Stimulated activated CD4-positive, alpha-beta T cell treated with anti-CD3 and anti-CD28 coated beads, Interleukin-12 subunit alpha, Interleukin-12 subunit beta, amount 100 ng/mL, for 24 hours (primary cell): Measurements from ENCODE around the gene CELF4.

ENCODE experiments used
- DNase-seq, 2 experiments: peaks; one replicate each; pipeline ENCODE4 v3.0.0-alpha.2; 2020; ENCODE audit warnings: low read depth in 2 of 2

Gene CELF4

DNA sequence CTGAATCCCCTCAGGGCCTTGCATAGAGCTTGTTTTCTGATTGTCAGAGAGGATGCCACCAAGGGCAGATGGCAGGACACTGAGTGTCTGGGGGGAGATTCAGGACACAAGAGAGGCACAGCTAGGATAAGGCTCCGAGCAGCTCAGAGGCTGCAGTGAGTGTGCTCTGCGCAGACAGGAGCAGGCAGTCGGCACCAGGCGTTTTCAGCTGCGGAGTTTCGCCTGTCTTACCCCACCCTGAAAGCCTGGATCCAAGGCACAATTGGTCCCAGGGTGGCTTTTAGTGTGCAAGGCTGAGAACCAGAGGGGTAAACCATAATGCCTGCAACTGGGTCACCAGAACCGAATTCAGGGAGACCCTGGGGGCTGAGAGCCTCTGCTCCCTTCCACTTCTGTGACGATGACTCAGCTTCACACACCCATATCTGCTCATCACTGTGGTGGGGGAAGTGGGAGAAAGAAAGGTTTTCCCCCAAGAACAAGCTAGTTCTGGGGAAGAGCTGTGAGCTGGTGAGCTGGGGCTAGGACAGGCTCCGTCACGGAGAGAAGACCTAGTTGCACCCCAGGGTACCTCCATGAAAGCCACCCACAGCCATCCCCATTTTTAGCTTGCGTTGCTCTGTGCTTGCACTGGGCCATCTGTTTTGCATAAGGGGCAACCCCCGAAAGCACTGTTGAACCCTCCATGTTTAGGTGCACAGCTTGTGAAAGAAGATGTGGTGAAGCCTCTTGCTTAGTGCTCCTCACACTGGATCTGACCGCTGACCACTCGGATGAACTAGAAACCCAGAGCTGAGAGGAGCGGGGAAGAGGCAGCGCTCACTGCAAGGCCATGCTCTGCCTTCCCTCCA, 173.7 kb downstream of the CELF4 start:
- no peak for DNase-seq

DNA sequence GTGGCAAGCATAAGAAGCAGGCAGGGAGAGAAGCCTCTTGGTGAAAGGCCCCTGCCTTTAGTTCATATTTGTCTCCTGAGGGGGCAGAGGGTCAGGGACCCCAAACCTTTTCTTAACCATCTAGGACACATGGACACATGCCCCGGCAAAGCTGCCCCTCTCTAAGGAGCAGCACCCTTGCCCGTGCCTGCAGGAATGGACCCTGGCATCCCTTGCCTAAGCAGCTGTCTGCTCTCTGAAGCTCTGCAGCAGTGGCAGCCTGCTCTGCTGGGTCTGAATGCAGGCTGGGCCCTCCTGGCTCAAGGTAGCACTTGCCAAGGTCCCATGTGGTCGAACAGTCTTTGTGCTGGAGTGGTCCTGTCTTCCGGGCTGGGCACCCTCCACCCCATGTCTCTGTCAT, 174.4 kb downstream of the CELF4 start:
- no peak for DNase-seq

DNA sequence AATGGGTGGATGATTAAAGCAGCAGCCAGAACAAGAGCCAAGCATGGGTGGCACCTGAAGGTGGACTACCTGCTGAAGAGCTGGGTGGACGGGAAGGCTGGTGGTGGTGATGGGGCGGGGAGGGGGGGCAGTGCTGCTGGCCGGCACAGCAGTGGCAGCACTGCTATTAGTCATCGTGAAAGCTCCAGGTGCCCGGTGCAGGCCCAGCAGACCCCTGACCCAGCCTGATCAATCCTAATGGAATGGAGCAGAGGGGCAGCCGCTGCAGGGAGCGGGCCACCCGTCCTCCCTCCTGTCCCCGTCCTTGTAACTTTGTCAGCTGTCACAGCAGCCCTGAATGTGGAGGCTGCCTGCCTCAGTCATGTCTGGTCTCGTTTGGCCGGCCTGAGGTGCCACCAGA, 174.9 kb downstream of the CELF4 start:
- DNase-seq: no peak

DNA sequence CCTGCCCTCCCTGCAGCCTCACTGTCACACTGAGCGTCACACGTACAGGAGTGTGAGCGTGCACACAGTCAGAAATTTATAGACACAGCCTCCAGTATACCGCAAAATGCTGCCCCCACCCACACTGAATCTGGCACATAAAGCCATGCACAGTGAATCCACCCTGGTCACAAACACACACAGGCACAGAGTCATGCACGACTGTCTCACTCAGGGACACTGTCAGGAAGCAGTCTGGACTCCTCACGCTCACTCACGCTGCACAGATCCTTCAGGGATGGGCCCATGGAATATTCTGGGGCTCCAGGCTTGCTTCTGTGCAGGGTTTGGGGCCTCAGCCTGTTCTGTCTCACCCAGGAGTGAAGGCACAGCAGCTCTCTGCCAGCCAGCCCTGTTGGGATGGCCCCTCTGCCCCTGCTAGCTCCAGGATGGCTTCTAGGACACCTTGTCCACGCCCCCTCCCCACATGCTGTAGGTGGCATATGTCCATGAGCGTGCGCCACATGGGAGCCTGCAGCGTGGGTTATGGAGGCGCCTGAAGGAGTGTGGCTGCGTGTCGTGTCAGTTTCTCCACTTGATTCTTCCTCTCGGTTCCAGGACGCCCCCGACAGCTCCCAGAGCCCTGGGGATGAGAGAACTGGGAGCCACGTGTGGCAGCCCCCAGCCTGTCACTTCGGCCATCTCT, 175.8 kb downstream of the CELF4 start:
- no peak for DNase-seq

DNA sequence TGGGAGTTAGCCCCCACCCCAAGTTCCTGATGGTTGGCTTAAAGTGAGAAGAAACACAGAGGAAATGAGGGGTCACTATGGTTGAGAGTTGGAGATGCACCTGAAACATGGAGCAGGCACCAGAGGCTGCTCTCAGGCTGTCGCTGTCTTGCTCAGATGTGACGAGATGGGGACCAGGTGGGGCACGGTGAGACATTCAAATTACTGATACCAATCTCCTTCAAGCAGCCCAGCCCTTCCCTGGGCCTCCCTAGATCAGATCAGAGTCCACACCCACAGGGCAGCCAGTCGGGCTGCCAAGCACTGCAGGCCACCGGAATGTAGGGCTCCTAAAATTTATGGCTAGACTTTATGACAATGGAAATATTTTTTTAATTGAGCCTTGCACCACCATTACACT, 176.6 kb downstream of the CELF4 start:
- DNase-seq: no peak

DNA sequence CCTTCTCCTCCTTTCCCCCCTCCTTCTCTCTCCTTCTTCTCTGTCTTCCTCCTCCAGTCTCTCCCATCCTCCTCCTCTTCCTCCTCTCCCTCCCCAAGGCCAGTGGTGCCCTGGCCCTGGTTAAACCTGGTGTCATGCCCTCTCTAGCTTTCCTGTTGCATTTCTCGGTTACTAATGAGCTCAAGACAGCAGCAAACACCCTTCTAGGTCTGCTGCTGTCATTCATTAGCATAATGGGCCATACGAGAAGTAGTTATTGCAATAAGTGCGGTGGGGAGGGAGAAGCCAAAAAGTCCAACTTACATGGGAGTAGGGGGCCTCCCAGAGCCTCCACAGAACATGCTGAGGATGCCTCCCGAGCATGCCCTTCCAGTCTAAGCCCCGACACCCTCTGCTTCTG, 177.2 kb downstream of the CELF4 start:
- DNase-seq: no peak

DNA sequence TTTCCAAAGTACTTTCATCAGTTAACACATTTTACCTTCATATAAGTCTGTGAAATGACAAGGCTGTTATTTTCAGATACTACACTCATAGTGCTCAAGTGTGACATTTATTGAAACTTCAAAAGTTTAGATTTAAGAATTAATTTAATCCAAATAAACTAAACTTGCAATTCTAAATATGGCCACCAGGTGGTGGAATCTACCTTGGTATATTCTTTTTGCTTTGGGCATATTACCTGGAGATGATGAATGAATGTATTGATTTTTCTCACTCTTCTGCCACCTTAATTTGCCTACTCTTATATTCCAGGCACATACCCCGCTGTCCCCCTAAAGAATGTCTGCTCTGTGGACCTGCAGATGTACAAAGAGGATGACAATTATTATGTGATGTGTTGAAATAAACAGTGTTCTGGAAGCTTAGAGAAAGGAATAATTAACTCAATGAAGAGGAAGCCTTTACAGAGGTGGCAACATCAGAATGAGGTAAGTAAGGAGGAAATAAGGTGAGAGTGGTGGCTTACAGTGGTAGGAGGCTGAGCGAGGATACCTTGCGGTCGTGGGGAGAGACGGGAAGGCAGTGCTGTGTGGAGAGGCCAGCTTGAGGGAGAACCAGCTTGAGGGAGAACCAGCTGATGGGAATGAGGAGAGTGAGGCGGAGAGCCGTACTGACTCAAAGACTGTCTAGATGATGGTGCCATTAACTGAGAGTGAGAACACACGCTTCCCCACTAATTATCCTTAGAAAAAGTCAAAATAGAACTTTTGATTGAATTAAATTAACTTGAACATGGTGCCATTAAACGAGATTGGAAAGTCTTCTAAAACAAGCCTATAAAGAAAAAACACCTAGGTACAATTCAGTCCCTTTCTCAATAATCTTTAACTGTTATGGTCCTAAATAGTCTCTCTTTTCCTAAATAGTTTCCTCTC, 179.5 kb downstream of the CELF4 start:
- DNase-seq: no peak

DNA sequence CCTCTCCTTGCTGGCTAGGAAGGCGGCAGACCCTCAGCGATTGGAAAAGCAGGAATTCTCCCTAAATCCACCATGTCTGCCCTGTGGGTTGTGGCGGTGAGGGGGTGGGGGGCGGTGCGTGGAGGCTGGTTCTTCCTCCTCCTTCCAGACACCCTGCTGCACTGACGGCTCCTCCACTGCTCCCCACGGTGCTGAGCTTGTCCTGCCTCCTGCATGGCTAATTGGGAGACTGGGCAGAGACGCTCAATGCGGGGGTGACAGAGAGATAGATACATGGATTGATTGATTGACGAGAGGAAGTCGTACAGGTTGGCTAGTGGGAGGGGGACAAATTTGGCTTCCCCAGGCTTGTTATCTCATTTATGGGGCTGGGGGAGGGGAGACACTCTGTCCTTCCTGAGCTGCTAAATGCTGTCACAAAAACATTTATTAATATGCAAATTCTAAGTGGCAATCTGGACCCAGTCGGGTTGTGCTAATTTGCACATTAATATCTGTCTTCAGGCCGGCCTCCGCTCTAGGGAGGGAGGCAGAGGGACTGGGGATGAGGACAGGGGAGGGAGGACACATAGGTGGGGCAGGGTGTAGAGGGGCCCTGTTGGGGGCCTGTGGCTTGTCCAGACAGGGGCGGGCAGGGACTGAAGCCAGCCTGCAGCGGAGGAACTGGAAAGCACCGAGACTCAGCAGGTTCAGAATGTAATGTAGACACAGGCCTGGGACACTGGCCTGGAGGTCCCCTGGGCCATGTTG, 181.6 kb downstream of the CELF4 start:
- no peak for DNase-seq

DNA sequence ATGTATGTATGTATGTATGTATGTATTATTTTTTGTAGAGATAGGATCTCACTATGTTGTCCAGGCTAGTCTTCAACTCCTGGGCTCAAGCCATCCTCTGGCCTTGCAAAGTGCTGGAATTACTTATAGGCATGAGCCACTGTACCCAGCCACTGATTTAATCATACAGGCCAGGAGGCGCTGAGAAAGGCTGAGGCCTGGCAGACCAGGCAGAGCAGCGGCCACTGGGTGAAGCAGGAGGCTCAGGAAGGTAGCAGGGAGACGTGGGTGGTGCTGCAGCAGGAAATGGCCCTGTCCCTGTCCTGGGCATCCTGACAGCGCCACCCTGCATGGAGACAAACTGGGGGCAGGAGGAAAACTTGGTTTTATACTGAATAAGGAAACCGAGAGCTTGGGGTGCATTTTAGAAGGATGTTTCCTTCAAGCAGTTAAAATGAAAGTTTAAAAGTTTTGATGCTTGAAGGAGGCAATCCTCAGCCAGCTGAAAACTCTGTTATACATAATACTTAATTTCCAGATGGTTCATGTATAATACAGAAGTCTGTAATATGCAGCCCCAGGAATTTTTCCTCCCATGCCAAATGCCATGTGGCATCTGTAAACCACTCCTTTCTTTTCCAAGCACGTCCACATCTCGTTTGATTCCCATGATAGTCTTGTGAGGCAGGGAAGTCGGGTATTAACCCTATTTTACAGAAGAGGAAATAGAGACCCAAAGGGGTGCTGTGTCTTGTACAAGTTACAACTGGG, 182.4 kb downstream of the CELF4 start:
- no peak for DNase-seq

DNA sequence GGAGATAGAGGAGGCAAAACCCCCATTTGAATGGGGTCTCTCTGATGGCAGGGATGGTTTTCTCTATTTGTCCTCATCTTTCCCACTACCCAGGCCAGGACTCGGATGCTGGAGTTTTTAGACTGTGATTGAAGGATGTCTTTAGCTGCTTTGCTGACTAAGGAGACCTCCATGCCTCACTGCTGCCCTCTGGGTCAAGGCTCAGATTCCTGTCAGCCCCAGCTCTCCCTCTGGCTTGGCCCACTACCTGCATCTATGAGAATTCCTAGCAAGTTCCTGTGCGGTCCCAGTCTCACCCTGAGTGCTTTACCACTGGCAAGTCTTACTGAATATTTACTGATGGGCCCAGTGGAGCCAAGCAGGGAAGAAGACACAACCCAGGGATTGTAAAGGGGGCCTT, 184.0 kb downstream of the CELF4 start:
- no peak for DNase-seq

DNA sequence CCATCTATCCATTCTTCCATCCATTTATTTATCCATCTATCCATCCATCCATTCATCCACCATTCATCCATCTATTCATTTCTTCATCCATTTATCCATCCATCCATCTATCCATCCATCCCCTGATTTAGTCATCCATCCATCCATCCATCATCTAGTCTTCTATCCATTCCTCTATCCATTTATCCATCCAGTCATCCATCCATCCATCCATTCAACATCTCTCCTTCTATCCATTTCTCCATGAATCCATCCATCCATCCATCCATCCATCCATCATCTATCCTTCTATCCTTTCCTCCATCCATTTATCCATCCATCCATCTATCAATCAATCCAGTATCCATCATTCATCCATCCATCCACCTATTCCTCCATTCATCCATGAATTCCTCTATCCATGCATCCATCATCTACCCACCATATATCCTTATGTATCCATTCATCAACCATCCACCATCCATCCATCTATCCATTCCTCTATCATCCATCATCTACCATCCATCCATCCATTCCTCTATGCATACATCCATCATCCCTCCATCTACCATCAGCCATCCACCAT, 185.0 kb downstream of the CELF4 start:
- no peak for DNase-seq

DNA sequence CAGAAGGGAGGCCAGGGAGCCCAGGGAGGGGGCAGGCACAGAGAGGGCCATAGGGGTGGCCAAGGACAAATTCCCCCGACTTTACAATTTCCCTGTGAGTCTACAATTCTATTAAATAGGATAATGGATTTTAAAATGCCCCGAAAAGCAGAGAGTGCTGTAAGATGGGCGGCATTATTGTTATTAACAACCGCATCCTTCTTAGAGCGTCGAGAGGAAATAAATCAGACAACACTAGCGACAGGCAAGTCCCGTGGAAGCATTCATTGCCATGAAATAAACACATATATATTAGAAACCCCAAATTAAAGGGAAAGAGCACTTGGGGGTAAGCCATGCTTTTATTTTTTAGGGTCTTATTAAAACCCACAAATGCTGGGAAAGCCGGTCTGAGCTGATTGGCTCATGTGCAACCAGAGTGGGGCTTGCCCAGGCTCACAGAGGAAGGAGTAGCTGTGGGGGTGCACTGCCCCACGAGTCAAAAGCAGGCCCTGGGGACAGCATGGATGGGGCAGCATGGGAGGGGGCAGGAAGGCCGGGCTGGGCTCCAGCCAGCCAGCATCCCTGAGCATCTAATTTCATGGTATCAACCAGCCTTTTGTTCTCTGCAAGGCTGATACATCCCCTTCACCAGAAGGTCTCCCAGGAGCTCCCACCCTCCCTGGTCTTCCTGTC, 187.1 kb downstream of the CELF4 start:
- DNase-seq: no peak

DNA sequence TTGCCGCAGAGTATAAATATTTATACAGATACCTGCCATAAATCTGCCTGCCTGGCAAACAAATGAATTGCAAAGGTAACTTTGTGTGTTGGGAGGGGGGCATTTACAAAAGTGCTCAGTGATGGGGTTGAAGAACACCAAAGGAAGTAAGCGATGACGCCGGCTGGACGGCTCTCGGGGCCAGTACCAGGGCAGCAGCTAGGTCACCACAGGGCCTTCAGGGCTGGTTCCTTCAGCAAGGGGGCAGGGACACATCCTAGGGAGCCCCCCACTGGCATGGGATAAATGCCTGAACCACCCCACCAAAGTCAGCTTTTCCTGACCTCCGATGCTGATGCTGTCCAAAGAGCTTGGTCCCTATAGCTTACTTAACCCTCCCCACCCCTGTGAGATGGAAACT, 190.4 kb downstream of the CELF4 start:
- DNase-seq: no peak

DNA sequence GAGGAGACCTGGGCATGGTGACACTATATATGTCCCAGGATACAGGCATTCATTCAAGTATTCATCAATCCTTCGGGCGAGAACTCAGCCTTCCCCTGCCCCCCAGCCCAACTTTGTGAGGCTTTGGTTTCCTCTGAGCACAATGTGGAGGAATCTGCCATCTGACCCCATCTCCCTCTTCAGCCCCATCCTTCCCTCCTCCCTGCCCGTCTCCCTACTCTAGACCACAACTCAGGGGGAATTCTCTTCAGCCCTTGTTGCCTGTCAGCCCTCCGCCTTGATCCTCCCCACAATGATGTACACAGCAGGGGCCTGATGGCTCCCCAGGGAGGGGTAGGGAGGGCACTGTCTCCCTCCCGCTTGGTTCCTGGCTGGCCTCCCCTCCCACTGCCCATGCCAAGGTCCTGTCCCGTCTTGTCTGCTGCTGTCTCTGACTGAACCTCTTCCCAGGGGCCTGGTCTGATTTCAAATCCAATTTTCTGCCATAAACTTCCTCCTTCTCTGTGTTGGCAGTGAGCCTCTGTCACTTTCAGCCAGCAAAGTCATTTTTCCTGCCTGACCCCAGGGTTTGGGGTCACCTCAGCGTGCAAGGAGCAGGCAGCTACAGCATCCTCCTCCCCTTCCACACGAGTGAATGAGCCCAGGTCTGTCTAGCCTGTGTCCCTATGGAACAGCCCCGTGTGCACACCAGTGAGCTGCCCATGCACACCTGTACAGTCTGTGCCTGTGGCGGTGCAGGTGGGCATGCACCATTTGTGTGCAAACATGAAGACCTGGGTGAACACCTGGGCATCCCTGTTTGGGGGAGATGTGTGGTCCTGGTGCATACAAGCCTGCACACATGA, 197.3 kb downstream of the CELF4 start:
- no peak for DNase-seq

DNA sequence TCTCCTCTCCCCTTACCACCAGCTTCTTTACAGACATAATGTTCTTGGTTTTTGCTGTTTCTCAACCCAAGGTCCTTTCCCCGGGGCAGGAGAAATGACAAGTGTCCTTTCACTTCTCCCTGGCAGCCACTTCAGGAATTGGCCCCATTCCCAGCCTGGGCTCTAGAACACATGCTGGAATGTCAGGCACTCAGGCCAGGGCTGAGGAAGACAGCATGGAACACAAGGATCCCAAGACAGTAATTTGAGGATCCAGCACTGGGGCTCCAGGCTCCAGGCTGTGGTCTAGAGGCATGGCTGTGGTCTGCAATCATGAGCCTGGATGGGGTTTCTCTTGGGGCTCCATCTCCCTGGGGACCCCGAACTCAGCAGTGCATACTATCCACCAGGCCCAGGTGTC, 201.4 kb downstream of the CELF4 start:
- DNase-seq: no peak

DNA sequence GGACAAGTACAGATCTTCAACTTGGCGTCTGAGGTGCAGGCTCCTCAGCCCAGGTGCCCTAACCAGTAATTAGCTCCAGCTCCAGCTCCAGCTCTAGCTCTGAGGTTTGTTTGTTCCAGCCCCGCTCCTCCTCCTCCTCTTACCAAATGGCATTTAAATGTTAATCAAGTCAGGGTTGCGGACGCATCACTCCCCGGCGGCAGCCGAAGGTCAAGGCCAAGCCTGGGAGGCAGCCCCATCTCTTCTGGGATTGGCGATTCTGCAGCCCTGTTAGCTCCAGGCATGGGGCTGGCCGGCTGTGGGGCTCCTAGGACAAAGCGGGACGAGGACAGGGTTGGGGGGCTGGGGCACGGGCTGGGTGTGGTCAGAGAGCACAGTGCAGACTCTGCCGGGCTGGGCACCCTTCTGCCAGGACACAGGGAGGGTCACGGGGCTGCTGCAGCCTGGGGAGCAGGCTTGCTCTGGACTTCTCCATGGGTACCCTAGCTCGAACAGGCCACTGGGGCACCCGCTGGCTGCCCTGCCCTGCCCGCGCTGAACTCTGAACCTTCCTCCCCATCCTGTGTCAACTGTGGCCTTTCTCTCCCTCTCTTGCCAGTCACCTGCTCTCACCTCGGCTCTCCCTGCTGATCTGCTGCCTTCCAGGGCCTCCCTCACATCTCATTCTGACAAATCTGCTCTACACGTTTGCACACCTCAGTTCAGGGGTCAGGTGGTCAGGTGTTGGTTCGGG, 203.3 kb downstream of the CELF4 start:
- DNase-seq: no peak

DNA sequence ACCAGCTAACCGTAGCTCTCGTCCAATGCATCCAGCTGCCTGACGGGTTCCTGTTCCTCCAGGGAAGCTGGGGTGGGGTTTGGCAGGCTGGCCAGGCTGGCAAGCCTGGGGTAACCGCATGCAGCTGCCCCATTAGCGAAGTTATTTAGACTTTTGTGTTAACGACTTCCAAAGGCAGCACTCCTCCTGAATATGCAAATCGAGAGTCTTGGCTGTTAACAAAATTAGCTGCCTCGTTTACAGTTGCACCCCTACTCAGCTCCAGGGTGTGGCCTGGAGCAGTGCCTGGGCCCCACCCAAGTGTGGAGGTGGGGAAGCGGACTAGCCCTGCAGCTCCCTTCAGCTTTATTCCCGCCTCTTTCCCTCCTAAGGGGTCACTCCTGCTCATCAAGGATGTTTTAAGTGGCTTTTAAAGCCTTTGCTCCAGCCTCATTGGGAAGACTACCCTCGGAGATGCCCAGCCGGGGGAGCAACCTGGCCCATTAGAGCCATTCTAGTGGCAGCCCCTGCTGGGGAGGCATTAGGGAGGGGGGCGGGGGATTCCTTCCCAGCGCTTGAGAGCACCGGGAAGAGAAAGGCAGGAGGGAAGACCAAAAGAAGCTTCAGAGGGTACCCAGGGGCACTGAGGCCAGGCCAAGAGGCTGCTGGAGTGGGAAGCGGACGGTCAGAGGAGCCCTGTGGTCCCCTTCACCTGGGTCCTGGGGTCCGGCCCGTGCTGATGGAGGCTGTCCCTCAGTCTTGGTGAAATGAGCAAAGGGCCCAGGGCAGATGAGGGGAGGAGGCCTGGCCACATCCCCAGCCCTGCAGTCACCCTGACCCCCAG, 204.1 kb downstream of the CELF4 start:
- DNase-seq: no peak
